ENCODE data around the gene DNASE1L3.

Gene DNASE1L3

GRCh38 chr3:58210761-58211460, at the start of gene DNASE1L3:
Gene DNASE1L3 (minus strand): TSS chr3:58210972. CDS start chr3:58210906, 66 bp downstream.
- no peak for TF ChIP-seq ZNF274 (IDR thresholded peaks at IDR 0.05; ENCODE audit: low read depth, low read length)
- TF ChIP-seq YY1 (IDR thresholded peaks at IDR 0.05; ENCODE audit: insufficient read depth, insufficient read length): no peak
- no peak for TF ChIP-seq SUZ12 (IDR thresholded peaks at IDR 0.05; ENCODE audit: extremely low read depth, insufficient read depth, insufficient read length)

GRCh38 chr3:58260261-58260731, 49.5 kb upstream of the DNASE1L3 start:
- H3K27me3 ChIP-seq (ENCODE audit: insufficient read depth, insufficient read length): no peaks in the 10 kb centered on the region
- H3K9me3 ChIP-seq (ENCODE audit: insufficient read depth, low read length): no peaks in the 10 kb centered on the region
- H3K9ac ChIP-seq (ENCODE audit: insufficient read length, low read depth): no peak overlapping the region
- H3K4me3 ChIP-seq (ENCODE audit: insufficient read length, low read depth): no peak overlapping the region
- no peaks in the 10 kb centered on the region for H3K36me3 ChIP-seq (ENCODE audit: insufficient read depth, insufficient read length, low read length)
- H3K4me1 ChIP-seq (ENCODE audit: insufficient read depth, insufficient read length): no peaks in the 10 kb centered on the region
- TF ChIP-seq ZNF274 (IDR thresholded peaks at IDR 0.05; ENCODE audit: low read depth, low read length) (no peak), YY1 (IDR thresholded peaks at IDR 0.05; ENCODE audit: insufficient read depth, insufficient read length) (no peak), SUZ12 (IDR thresholded peaks at IDR 0.05; ENCODE audit: extremely low read depth, insufficient read depth, insufficient read length) (no peak)
- DNase-seq (ENCODE audit: low read depth, low spot score): no peak

More at GRCh38 chr3:58210761-58211460, at the start of gene DNASE1L3:
- Histone ChIP-seq H3K27me3 (ENCODE audit: insufficient read depth, insufficient read length) (no peaks in the 10 kb centered on the region), H3K9me3 (ENCODE audit: insufficient read depth, low read length) (no peaks in the 10 kb centered on the region), H3K4me3 (ENCODE audit: insufficient read length, low read depth) (no peak within 1 kb of the TSS), H3K36me3 (ENCODE audit: insufficient read depth, insufficient read length, low read length) (no peaks in the 10 kb centered on the region), H3K9ac (ENCODE audit: insufficient read length, low read depth) (no peak within 1 kb of the TSS), H3K4me1 (ENCODE audit: insufficient read depth, insufficient read length) (no peaks in the 10 kb centered on the region)
- no peak for DNase-seq (ENCODE audit: low read depth, low spot score)

GRCh38 chr3:58258392-58259055, 47.8 kb upstream of the DNASE1L3 start:
- Histone ChIP-seq H3K27me3 (ENCODE audit: insufficient read depth, insufficient read length) (no peaks in the 10 kb centered on the region), H3K36me3 (ENCODE audit: insufficient read depth, insufficient read length, low read length) (no peaks in the 10 kb centered on the region), H3K9ac (ENCODE audit: insufficient read length, low read depth) (no peak overlapping the region), H3K4me3 (ENCODE audit: insufficient read length, low read depth) (no peak overlapping the region), H3K4me1 (ENCODE audit: insufficient read depth, insufficient read length) (no peaks in the 10 kb centered on the region), H3K9me3 (ENCODE audit: insufficient read depth, low read length) (no peaks in the 10 kb centered on the region)
- no peak for DNase-seq (ENCODE audit: low read depth, low spot score)
- TF ChIP-seq SUZ12 (IDR thresholded peaks at IDR 0.05; ENCODE audit: extremely low read depth, insufficient read depth, insufficient read length): no peak
- no peak for TF ChIP-seq ZNF274 (IDR thresholded peaks at IDR 0.05; ENCODE audit: low read depth, low read length)

GRCh38 chr3:58256511-58256910, 45.7 kb upstream of the DNASE1L3 start:
- no peaks in the 10 kb centered on the region for H3K36me3 ChIP-seq (ENCODE audit: insufficient read depth, insufficient read length, low read length)
- no peak for TF ChIP-seq SUZ12 (IDR thresholded peaks at IDR 0.05; ENCODE audit: extremely low read depth, insufficient read depth, insufficient read length)
- TF ChIP-seq YY1 (IDR thresholded peaks at IDR 0.05; ENCODE audit: insufficient read depth, insufficient read length): no peak
- no peak for TF ChIP-seq ZNF274 (IDR thresholded peaks at IDR 0.05; ENCODE audit: low read depth, low read length)
- H3K9ac ChIP-seq (ENCODE audit: insufficient read length, low read depth): no peak overlapping the region
- H3K4me3 ChIP-seq (ENCODE audit: insufficient read length, low read depth): no peak overlapping the region
- H3K27me3 ChIP-seq (ENCODE audit: insufficient read depth, insufficient read length): no peaks in the 10 kb centered on the region
- DNase-seq (ENCODE audit: low read depth, low spot score): no peak
- no peaks in the 10 kb centered on the region for H3K9me3 ChIP-seq (ENCODE audit: insufficient read depth, low read length)
- no peaks in the 10 kb centered on the region for H3K4me1 ChIP-seq (ENCODE audit: insufficient read depth, insufficient read length)

GRCh38 chr3:58256061-58256460, 45.3 kb upstream of the DNASE1L3 start:
- Histone ChIP-seq H3K27me3 (ENCODE audit: insufficient read depth, insufficient read length) (no peaks in the 10 kb centered on the region), H3K9me3 (ENCODE audit: insufficient read depth, low read length) (no peaks in the 10 kb centered on the region), H3K36me3 (ENCODE audit: insufficient read depth, insufficient read length, low read length) (no peaks in the 10 kb centered on the region), H3K4me3 (ENCODE audit: insufficient read length, low read depth) (no peak overlapping the region), H3K9ac (ENCODE audit: insufficient read length, low read depth) (no peak overlapping the region), H3K4me1 (ENCODE audit: insufficient read depth, insufficient read length) (no peaks in the 10 kb centered on the region)
- no peak for DNase-seq (ENCODE audit: low read depth, low spot score)
- no peak for TF ChIP-seq SUZ12 (IDR thresholded peaks at IDR 0.05; ENCODE audit: extremely low read depth, insufficient read depth, insufficient read length)
- TF ChIP-seq ZNF274 (IDR thresholded peaks at IDR 0.05; ENCODE audit: low read depth, low read length): no peak
- no peak for TF ChIP-seq YY1 (IDR thresholded peaks at IDR 0.05; ENCODE audit: insufficient read depth, insufficient read length)

- no peak overlapping the region for H3K9ac ChIP-seq (ENCODE audit: insufficient read length, low read depth)
- no peak for DNase-seq (ENCODE audit: low read depth, low spot score)
- no peaks in the 10 kb centered on the region for H3K9me3 ChIP-seq (ENCODE audit: insufficient read depth, low read length)
- no peaks in the 10 kb centered on the region for H3K27me3 ChIP-seq (ENCODE audit: insufficient read depth, insufficient read length)
- no peak for TF ChIP-seq ZNF274 (IDR thresholded peaks at IDR 0.05; ENCODE audit: low read depth, low read length)
- no peak overlapping the region for H3K4me3 ChIP-seq (ENCODE audit: insufficient read length, low read depth)
- no peaks in the 10 kb centered on the region for H3K36me3 ChIP-seq (ENCODE audit: insufficient read depth, insufficient read length, low read length)
- peaks cover 10% of the 10 kb centered on the region for H3K4me1 ChIP-seq (ENCODE audit: insufficient read depth, insufficient read length)
These were observed 43.4 kb upstream of the DNASE1L3 start for GRCh38 chr3:58254144-58254543.

- H3K9me3 ChIP-seq (ENCODE audit: insufficient read depth, low read length): no peaks in the 10 kb centered on the region
- no peak overlapping the region for H3K9ac ChIP-seq (ENCODE audit: insufficient read length, low read depth)
- no peaks in the 10 kb centered on the region for H3K36me3 ChIP-seq (ENCODE audit: insufficient read depth, insufficient read length, low read length)
- no peak for DNase-seq (ENCODE audit: low read depth, low spot score)
- no peak for TF ChIP-seq YY1 (IDR thresholded peaks at IDR 0.05; ENCODE audit: insufficient read depth, insufficient read length)
- TF ChIP-seq ZNF274 (IDR thresholded peaks at IDR 0.05; ENCODE audit: low read depth, low read length): no peak
- TF ChIP-seq SUZ12 (IDR thresholded peaks at IDR 0.05; ENCODE audit: extremely low read depth, insufficient read depth, insufficient read length): no peak
- no peak overlapping the region for H3K4me3 ChIP-seq (ENCODE audit: insufficient read length, low read depth)
- no peaks in the 10 kb centered on the region for H3K27me3 ChIP-seq (ENCODE audit: insufficient read depth, insufficient read length)
- peaks cover 10% of the 10 kb centered on the region for H3K4me1 ChIP-seq (ENCODE audit: insufficient read depth, insufficient read length)
These were observed 40.9 kb upstream of the DNASE1L3 start for GRCh38 chr3:58251631-58252035.
